NAMALWA (cell line): ENCODE measurements around the gene YLPM1.

Experiments used
- DNase-seq: peaks from one replicate; pipeline ENCODE4 v3.0.0-alpha.2; 2015; ENCODE audit warnings: low spot score

Gene YLPM1

DNA sequence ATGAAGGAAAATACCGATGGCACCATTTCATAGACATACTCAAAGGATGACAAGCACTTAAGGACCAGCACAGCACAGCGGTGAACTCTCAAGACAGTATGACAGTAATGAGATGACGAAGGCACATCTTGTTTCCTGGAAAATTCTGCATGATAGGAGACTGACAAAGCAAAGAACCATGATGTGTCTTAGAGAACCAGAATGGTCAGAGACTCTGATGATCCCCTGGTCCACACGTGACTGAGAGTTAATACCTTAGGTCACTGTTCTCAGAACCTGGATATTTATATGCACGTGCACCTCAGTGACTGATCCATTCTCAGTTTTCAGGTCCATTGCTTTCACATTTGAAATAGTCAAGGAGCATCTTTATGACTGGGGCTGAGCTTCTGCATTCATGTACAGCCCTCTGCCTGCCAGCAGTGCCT is 77.5 kb downstream of the YLPM1 start:
- DNase-seq = no peak

DNA sequence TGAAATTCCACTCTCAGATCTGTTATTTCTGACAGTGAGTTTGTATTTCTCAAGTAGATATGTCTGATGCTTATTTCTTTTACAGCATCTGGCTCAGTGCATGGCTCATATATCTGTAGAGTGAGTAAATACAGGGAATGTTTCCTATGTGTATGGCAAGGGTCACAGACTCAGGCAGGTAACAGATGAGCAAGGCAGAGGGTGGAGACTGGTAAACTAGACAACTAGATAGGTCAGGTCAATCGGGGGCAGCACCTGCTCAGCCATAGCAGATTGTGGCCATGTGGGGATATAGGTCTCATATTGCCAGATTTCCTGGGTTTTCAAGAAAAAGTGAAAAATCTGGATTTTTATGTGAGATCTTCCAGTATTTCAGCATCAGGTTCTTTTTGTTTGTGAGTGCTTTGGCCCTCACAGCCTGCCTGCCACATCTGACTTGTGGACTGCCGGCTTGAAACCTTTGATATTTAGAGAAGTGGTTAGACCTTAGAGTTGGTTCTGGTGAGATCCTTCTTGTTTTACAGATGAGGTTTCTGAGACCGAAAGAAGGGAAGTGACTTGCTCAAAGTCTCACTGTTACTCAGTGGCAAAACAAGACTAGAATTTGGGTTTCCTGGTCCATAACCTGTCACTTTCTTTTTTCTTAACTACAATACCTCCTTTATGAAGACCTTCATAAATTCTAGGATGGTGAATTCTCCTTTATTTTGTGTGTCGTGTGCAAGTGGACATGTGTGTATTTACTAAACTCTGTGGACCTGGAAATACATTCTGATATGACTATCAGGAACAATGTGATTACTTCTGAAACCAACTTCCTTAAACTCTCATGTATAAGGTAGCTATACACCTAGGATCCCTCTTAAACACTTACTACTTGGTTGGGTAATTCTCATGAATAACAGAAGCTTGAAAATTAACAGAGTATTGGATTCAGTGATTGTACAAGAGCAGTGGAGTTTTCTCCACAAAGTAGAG is 78.4 kb downstream of the YLPM1 start:
- no peak for DNase-seq

DNA sequence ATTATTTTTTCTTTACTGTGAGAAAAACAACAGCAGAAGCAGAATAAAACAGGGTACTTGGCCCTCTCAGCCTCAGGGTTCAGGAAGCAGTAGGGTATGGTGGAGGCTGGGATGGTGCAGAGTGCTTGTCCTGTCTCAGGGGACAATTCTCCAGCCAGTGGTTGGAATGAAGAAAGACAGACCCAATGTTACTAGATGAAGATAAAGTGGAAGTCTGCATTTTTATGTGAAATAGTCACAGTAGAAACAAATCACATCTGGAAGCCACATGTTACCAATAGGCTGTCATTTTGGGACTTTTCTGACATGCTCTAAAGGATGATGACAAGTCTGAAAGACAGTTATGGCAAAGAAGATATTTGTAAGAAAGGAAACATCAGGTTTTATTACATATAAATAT is 80.5 kb downstream of the YLPM1 start:
- no peak for DNase-seq

DNA sequence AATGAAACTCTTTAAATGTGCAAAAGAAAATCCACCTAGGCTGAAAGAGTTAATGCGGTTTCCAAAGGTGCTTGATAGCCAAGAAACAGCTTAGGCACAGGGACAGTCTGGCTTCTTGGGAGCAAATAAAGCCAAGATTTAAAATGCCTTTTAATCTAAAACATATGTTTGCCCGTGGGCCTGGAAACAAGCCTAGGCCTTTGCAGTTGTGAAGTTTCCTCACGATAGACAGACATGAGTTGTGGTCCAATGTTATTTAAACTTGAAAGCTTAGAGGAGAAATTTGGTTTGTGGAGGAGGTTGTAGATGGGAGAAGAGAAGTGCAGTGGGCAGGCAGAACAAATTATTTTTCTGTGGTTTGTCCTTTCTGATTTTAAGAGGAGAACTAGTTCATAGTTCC is 83.1 kb downstream of the YLPM1 start:
- no peak for DNase-seq

DNA sequence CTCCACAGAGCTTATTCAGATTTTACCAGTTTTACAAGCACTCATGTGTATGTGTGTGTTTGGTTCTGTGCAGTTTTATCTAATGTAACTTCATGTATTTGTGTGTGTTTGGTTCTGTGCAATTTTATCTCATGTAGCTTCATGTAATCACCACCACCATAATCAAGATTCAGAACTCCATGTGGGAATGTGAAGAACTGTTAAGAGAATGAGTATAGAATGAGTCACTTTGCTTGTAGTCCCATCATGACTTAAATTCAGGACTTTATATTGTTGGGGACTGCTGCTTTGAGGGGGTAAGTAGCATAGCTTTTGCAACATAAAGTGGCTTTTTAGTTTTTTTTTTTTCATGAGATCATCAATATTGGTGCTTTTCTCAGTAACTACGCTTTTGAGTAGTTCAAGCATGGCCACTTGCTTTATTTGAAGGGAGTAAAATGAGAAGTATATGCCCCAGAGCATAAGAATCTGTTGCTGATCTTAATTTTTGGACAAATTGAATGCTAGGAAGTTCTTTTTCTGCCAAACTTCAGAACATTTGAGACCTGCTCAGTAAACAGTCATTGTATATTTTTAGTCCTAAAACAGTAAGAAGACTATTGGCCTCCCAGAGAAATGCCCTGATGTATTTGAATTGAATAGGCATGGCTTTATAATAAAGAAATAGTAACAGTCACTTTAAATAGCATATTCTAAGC is 84.0 kb downstream of the YLPM1 start:
- no peak for DNase-seq

DNA sequence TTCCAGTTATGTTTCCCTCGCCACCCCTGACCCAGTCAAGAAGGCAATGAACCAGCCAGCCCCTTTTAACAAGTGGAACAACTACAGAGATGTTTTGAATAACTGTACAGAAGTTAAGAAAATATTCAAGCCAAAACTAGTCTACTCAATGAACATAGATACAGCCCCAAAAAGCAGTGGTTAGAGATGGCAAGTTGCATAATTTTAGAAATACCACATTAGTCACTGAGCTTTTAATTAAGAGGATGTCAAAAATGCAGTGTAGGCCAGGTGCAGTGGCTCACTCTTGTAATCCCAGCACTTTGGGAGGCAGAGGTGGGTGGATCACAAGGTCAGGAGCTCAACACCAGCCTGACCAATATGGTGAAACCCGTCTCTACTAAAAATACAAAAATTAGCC is 85.7 kb downstream of the YLPM1 start:
- no peak for DNase-seq

DNA sequence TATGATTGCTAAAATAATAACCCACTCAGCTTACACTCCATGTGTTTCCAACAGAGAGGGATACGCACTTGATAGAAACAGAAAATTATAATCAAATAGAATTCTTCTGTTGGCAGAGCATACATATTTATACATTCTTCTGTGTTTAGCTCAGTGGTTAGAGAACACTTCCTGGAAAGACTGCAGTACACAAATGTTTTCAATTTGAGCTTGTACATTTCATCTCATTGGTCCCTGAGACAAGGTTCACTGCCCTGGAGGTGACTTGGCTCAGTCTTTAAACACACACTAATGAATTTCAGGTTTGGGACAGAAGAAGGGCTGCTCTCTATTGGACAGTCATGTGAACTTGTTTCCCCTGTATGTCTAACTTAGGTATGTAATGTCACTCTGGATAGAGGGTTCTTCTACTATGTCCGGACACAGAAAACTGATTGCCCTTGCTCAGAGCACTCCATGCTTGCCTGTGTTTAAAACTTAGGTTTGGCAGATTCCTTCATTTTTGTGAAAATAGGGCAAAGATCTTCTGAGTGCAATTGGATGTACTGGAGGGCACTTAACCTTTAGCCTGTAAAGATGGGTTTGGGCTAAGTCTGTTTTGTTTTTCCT is 89.9 kb downstream of the YLPM1 start:
- no peak for DNase-seq

DNA sequence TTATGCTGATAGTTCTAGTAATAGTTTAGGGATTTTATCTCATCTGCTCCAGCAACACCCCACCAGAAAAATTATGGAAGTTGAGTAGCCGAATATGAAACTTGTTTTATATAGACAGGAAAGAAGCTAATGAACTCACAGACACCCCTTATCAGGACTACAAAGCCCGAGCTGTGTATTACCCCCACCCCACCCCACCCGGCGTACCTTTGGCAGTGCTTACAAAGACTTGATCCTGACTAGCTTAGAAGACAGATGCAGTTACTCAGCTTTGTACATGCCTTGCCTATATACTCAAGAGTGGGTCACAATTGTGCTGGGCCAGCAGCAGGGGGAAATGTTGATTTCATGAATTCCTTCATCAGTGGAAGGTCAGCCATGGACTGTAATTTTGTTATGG is 90.5 kb downstream of the YLPM1 start:
- DNase-seq = no peak

DNA sequence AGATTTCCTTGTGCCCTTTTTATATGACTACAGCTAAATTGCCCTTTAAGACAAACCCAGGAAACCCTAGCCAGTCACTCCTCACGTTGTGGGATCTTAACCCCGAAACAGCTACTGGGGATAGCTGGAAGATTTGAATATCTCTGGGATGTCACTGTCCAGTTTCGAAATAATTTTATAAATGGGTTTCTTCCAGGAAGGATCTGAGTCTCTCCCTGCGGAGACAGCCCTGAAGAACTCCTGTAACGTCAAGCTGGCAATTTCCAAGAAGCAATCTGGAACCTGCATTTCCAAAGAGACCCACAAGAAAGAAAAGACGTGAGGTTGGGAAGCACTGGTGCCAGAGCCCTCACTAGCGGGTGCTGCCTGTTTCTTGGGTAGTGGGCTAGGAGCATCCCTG is 91.9 kb downstream of the YLPM1 start:
- DNase-seq = no peak

DNA sequence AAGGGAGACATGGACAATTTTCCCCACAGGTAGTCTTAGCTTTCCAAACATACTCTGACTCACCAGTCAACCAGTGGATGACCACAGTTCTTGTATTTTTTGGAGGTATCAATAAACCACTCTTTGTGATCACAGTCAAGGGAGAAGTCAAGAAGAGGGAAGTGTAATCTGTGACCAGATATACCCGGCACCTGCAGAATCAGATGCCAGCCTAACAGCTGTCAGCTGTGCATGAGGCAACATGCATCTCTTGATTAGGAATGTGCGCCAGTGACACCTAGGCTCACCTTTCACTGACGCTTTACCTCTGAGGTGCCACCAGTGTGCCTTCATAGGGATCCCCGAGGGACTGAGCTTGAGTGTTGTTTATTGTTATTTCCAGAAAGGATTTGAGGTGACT is 92.8 kb downstream of the YLPM1 start:
- peak; percentile 28 for DNase-seq

DNA sequence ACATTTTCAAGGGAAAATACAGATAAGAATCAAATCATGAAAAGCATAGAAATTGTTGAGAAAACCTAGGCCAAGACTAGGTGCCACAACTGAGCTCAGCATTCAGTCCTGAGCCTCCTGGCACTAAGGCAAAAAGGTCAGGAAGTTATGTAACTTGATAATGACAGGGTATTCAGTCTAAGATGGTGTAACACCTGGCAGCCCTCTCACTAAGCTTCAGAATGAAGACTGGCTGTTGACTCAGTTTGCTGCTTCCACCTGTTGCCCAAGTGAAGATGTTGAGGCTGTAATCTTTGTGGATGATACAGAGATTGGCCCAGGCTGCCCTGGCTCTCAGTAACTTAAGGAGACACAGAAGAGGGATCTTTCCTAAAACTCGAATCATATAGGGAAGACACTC is 93.2 kb downstream of the YLPM1 start:
- no peak for DNase-seq

DNA sequence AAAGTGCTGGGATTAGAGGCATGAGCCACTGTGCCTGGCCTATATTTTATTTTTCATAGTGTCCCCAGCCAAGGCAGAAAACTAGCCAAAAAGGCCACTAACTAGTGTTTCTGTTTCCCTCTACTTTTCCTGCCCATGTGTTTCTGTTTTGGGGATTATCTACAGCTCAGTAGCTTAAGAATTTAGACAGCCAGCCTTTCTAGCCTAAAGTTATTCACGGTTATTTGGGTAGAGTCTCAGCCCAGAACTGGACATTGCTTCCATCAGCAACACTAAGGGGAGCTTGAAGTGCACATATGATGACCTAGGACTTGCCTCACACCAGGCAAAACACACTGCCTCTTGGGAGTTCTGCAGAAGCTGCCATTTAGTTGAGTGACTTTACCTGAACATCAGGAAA is 94.9 kb downstream of the YLPM1 start:
- no peak for DNase-seq

DNA sequence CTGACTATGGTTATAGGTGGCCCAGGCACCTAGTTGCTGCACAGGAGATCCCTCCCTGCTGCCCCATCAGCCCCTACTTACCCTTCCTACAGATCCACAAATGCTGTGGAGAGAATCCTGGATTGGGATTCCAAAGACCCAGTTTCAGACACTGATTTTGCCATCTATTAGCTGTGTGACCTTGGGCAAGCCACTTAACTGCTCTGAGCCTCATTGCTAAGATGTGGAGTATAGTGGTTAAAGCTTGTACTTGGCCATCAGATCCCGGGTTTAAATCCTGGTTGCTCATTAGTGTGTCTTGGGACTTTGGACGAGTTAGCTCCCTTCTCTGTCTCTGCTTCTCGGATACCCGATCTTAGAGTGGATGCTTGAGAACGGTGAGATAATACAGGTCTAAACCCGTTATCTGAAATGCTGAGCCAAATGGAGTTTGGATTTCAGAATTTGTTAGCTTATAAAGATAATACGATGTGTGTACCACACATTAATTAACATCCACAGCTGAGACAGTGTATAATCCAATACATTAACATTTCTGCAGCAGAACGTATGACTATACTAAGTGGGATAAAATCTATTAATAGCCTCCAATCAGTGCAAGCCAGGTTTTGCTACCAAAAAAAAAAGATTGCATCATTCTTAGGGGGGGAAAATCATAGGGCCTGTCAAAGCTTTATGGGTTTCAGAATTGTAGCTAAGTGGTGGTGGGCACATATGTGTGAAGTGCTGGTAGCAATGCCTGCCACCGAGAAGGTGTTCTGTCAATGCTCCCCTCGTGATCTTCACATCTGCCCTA is 96.8 kb downstream of the YLPM1 start:
- DNase-seq = no peak

DNA sequence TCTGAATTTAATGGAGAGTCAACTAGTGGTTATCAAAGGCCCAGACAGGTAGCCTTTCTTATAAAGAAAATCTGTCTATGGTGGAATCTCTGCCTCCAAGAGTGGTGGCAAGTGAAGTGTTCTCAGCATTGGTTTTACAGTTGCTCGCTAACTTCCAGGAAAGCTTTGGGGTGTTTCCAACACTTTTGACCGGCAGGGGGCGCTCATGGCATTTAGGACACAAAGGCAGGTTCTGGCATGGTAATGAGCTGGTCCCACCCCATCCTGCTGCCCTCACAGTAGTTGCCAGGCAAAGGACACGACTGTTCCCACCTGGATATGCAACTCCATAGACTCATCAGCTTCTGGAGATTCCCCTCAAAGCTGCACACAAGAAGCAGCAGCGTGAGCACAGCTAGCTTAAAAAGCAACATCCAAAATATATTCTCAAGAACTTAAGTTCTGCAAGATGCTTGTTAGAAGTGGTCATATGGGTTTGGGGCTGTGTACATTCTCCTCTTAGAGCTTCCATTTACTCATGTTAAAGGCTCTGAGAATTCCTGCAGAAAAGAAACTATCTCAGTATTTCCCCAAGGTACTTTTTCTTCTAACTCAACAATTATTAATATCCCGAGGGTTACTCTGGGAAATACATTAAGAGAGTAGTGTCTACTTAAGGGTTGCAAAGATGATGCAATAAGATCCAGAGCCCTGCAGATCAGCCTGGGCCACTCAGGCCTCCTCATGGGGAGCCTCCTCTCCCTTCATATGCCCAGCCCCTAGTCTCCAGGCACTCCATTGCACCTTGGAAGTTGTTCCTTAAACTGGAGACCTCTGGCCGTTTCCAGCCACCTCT is 98.0 kb downstream of the YLPM1 start:
- DNase-seq = peak; percentile 80

DNA sequence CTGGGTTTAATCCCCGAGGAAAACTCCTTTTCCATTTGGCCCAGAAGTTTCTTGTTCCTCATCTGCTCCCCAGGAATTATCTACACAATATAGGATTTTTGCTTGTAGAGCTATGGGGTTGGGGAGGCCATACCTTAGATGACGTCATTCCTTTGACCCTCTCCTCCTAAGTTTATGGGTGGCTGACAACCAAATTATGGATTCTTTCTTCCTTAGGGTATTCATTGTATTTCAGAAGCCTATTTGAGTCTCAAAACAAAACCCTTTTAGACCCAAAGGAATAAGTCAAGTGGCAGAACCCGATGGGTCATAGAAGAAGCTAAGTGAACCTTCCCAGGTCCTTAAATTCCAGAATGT is 98.6 kb downstream of the YLPM1 start:
- DNase-seq = no peak

DNA sequence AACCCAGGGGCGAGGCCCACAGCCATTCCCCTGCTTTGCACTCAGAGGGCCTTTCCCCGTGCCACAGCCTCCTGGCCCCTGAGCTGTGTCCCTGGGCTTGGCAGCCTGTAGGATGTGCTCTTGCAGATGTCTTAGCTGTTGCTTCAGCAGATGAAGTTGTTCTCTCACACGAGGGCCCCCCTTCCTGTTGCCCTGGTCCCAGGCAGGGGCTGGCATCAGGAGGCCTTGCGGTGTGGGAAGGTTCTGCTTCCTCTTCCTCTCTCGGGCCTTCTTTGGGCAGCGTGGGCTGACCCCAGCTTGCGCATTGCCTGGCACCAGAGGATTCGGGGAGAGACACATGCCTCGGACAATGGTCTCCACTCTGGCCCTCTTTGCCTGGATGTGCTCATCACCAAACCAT is 100.2 kb downstream of the YLPM1 start:
- DNase-seq = no peak

DNA sequence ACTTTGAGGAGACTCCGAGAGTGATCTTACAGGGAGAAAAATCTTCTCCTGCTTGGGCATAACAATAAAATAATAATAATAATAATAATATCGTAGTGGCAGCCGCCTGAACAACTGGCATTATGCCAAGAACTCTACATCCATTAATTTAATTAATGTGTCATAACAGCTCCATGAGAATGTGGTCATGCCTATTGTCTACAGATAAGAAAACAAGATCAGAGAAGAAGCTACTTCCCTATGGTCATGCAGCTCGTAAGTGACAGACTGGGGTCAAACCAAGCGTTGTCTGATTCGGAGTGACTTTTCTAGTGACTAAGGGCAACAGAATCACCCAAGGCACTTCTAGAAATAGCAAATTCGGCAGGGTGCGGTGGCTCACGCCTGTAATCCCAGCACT is 101.1 kb downstream of the YLPM1 start:
- no peak for DNase-seq

DNA sequence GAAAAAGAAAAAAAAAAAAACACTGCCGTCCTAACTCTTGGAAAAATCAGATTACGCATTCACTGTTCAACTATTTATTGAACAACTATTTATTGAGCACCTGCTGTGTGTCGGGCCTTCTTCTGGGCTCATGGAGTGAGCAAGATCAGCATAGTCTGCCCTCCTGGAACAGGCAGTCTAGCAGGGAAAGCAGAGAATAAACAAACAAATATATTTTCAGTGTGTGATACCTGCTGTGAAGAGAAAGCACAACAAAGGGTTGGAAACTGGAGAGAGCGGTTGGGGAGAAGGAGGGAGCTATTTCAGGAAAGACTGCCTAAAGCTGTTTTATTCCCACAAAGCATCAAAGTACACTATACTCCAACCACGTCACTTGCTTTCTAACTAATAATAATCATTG is 102.0 kb downstream of the YLPM1 start:
- no peak for DNase-seq

DNA sequence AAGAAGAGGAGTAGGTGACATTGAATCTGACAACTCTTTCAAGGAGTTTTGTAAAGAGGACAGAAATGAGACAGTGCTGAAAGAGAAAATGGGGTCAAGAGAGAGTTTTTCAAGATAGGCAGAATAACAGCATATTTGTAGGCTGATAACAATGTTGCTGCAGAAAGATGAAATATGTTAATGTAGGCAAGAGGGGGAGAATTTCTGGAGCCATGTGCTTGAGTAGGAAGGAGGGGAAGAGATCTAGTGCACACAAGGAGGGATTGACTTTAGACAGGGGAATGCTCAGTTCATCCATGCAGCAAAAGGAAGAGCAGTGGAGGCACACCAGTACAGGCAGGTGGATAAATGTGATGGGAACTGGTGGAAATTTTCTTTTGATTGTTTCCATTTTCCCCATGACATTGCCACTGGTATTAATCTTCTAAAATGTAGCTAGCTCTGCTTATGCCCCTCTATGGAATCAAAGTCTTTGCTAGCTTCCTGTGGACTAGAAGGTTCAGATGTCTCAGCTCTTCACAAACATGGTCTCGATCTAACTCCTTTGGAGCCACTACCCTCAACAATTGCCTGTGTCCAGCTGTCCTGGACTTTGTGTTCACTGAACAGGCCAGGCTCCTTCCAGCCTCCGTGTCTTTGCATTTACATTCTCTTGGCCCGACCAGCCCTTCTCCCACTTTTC is 103.7 kb downstream of the YLPM1 start:
- DNase-seq = no peak

DNA sequence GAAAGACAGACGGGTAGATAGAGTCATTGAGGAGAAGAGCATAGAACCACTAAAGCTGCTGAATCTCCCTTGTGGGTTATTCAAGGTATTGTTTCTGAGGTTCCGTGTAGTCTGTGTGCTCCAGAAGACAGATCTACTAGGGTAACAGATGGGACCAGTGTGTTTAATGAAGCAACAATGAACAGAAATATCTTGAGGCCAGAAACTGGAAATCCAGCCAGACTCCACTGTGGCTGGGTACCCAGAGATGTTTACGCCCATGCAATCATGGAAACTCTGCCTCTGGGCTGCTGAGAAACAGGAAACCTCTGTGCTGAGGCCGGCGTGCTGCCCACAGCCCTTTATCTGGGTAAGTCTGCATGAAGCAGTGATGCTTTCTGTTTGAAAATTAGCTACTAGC is 104.6 kb downstream of the YLPM1 start:
- no peak for DNase-seq

DNA sequence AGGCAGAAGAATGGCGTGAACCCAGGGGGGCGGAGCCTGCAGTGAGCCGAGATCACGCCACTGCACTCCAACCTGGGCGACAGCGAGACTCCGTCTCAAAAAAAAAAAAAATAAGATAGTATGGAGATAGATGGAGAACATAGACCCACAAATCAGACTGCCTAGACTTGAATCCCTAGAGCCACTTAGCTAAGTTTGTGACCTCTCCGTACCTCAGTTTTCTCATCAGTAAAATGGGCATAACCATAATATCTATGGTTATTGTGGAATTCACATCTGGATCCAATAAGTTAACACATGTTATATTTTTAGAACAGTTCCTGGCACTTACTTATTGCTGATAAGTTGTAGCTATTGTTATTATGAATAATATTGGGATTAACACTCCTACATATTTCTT is 105.6 kb downstream of the YLPM1 start:
- DNase-seq = no peak
